Bronchial epithelial cell (primary cell): ENCODE data around the gene AGBL5. TPM values are rescaled to one million over a fixed set of nuclear protein-coding genes. Genes with fewer than 3 reads are reported as not detected.

Experiments
- DNase-seq: peaks from one replicate; pipeline ENCODE4 v3.0.0-alpha.2; 2010; ENCODE audit warnings: low read depth
- FAIRE-seq: peaks from 2 replicates; lab custom pipeline; 2011; peaks lifted over from hg19 to GRCh38; lab: Jason Lieb, UNC
- H3K27me3 ChIP-seq: 2 replicates; pipeline ENCODE4 v1.5.1; 2011; ENCODE audit warnings: low read length; ENCODE audit not compliant: control insufficient read depth, insufficient read depth
- H3K36me3 ChIP-seq: 2 replicates; pipeline ENCODE4 v1.5.1; 2011; ENCODE audit warnings: low read length; ENCODE audit not compliant: control insufficient read depth, insufficient read depth
- H3K4me3 ChIP-seq: 2 replicates; pipeline ENCODE4 v1.5.1; 2011; ENCODE audit warnings: mild to moderate bottlenecking, low read depth, low read length, control low read depth
- total RNA-seq: library from RNA; depleted of rRNA; stranded (reverse); fragments of >200 nt; gene quantifications from 2 replicates; pipeline ENCODE4 v1.2.1, GENCODE V29; 2014
- TF ChIP-seq, protein P1 (sequence below): IDR thresholded peaks from 2 replicates; pipeline ENCODE4 v1.5.1; 2011; ENCODE audit warnings: mild to moderate bottlenecking, moderate library complexity, low read length, control low read depth, inconsistent platforms; ENCODE audit not compliant: insufficient read depth, severe bottlenecking

The AGBL5 gene
- total RNA-seq, 1 donor from 2014 or later: 9.2 TPM

DNA sequence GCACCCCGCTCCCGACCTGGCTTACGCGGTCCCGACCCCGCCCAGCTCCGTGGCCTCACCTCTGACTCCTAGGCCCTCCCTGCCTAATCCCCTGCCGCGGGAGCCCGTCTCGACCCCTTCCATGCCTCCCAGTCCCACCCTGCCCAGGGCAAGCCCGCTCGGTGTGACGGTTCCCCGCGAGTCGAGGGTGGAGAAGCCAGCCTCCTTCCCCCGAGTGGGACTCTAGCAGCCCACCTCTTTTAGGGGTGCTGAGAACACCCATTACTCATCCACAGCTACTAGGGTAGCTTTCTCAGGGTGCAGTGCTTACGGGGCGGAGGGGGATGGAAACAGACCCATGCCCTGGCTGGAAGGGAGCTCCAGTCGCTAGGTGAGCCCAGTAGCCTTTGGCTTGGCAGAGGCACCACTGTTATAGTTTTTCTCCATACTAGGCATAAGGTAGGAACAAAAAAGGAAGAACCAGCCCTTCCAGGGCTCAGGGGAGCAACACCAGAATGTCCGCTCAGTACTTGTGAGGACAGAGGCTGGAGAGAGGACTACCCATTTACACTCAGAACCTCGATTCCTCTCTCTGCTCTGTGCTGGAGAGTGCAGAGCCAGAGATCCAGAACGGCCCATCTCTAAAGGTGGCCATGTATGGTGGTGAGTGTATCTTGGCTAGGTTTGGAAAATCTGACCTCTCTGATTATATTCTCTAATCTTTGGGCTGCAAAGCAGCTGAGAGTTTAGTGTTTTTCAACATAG, 606 bp downstream of the AGBL5 start:
- TF ChIP-seq, protein P1, sequence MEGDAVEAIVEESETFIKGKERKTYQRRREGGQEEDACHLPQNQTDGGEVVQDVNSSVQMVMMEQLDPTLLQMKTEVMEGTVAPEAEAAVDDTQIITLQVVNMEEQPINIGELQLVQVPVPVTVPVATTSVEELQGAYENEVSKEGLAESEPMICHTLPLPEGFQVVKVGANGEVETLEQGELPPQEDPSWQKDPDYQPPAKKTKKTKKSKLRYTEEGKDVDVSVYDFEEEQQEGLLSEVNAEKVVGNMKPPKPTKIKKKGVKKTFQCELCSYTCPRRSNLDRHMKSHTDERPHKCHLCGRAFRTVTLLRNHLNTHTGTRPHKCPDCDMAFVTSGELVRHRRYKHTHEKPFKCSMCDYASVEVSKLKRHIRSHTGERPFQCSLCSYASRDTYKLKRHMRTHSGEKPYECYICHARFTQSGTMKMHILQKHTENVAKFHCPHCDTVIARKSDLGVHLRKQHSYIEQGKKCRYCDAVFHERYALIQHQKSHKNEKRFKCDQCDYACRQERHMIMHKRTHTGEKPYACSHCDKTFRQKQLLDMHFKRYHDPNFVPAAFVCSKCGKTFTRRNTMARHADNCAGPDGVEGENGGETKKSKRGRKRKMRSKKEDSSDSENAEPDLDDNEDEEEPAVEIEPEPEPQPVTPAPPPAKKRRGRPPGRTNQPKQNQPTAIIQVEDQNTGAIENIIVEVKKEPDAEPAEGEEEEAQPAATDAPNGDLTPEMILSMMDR: no peak
- peaks cover 16% of the 10 kb centered on the region for H3K36me3 ChIP-seq
- DNase-seq (peak; percentile 16), FAIRE-seq (no peak)
- peak overlapping the region; percentile 83 for H3K4me3 ChIP-seq
- H3K27me3 ChIP-seq: no peaks in the 10 kb centered on the region

DNA sequence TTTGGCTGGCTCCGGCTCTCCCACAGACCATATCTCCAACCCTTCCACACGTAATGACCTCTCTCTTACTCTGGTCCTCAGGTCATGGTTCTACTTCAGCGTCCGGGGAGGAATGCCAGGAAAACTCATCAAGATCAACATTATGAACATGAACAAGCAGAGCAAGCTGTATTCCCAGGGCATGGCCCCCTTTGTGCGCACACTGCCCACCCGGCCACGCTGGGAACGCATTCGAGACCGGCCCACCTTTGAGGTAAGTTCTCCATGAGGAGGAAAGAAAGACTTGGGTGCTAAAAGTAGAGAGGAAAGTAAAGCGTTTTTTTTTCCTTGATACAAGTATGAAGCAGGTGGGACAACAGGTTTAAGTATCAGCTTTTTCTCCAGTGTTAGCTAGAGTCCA, 1.9 kb downstream of the AGBL5 start:
- Histone ChIP-seq H3K27me3 (no peaks in the 10 kb centered on the region), H3K36me3 (peaks cover 18% of the 10 kb centered on the region), H3K4me3 (no peak overlapping the region)
- FAIRE-seq: no peak
- DNase-seq: no peak
- TF ChIP-seq, protein P1: no peak

DNA sequence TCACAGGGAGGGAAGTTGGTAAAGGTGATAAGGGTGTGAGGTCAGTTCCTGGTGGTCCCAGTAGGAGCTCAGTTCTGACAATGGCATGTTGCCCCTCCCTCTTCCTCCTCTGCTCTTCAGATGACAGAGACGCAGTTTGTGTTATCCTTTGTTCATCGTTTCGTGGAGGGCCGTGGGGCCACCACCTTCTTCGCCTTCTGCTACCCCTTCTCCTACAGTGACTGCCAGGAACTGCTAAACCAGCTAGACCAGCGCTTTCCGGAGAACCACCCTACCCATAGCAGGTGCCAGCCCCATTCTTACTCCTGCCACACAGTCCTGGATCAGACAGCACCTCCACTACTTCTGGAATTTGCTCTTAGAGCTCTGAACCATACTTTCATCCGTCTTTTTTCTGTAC, 2.3 kb downstream of the AGBL5 start:
- TF ChIP-seq, protein P1: no peak
- FAIRE-seq: no peak
- no peak overlapping the region for H3K4me3 ChIP-seq
- H3K27me3 ChIP-seq: no peaks in the 10 kb centered on the region
- no peak for DNase-seq
- H3K36me3 ChIP-seq: peaks cover 18% of the 10 kb centered on the region

DNA sequence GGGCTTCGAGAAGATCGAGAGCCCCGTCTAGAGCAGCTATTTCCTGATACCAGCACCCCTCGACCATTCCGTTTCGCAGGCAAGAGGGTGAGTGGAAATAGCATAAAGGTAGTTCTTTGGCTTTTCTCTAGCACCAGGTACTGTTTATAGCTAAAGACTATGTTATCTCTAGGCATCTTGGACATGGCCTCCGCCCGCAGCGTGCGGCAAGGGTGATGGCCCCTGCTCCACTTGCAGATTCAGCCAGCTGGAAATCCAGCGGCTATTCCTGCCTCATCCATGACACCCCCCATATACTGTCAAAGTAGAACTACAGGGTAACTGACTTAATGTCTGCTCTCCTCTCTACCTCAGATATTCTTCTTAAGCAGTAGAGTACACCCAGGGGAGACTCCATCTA, 3.3 kb downstream of the AGBL5 start:
- no peak overlapping the region for H3K4me3 ChIP-seq
- DNase-seq (no peak), FAIRE-seq (no peak)
- H3K36me3 ChIP-seq: peaks cover 19% of the 10 kb centered on the region
- TF ChIP-seq, protein P1: no peak
- H3K27me3 ChIP-seq: no peaks in the 10 kb centered on the region

DNA sequence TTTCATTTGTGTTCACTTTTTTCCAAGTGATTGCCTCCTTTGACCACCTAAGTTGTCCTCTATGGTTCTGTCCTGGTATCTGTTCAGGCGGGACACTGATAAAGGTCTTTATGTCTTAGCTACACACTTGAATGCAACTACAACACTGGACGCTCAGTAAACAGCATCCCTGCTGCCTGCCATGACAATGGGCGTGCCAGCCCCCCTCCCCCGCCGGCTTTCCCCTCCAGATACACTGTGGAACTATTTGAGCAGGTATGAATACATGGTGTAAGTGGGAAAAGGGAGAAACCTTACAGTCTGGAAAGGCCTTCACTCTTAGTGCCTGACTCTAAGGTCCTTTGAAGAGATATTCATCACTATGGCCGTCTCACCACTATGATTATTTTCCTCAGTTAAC, 5.7 kb downstream of the AGBL5 start:
- TF ChIP-seq, protein P1: no peak
- Histone ChIP-seq H3K27me3 (no peaks in the 10 kb centered on the region), H3K36me3 (peaks cover 19% of the 10 kb centered on the region), H3K4me3 (no peak overlapping the region)
- FAIRE-seq (no peak), DNase-seq (no peak)

DNA sequence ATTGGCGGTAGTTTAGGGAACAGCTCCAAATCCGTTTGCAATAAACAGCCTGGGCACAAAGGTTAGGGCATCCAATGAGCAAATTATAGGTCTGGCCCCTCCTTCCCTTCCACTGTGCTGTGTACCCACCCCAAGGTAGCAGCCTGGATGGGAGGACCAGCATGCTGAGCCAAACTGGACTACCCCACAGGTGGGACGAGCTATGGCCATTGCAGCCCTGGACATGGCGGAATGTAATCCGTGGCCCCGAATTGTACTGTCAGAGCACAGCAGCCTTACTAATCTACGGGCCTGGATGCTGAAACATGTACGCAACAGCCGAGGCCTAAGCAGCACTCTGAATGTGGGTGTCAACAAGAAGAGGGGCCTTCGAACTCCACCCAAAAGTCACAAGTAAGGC, 6.7 kb downstream of the AGBL5 start:
- no peak for FAIRE-seq

More for the DNA sequence above, 6.7 kb downstream of the AGBL5 start:
- TF ChIP-seq, protein P1: no peak
- peaks cover 19% of the 10 kb centered on the region for H3K36me3 ChIP-seq
- DNase-seq: no peak
- no peak overlapping the region for H3K4me3 ChIP-seq
- H3K27me3 ChIP-seq: no peaks in the 10 kb centered on the region
